OCI-M2 (cell line): ENCODE results near the gene TBC1D1.
"Not testable (repeated sequence)": the region's sequence is repeated elsewhere in the genome, so short reads cannot be mapped to it uniquely, and the experiment has no call there.

Experiments used
- DNase-seq: peaks from one replicate; lab custom pipeline; 2025; ENCODE audit not compliant: unreplicated experiment; lab: John Stamatoyannopoulos, UW

TBC1D1 gene

GRCh38 chr4:37960098-37960497 lies 69.2 kb downstream of the TBC1D1 start, which contains the start of gene PTTG2:
PTTG2 (plus strand) TSS chr4:37960398; CDS start chr4:37960435, 37 bp downstream.
- no peak for DNase-seq

DNA sequence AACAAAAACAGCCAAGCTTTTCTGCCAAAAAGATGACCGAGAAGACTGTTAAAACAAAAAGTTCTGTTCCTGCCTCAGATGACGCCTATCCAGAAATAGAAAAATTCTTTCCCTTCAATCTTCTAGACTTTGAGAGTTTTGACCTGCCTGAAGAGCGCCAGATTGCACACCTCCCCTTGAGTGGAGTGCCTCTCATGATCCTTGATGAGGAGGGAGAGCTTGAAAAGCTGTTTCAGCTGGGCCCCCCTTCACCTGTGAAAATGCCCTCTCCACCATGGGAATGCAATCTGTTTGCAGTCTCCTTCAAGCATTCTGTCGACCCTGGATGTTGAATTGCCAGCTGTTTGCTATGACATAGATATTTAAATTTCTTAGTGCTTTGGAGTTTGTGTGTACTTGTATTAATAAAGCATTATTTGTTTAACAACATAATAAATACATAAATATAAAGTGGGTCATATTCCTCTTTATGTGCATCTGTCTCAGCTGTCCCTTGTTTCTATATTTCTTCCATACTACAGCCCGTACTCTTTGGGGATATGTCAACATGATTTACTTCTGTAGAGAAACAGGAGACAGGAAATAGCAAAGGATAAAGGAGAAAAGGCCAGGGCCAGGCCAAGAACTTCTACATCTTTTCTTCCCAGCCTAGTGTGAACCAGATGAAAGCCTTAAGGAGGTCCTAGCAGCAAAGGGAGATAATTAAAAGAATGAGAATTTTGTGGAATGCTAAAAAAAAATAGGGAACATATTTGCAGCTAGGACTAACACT lies 70.0 kb downstream of the TBC1D1 start:
- DNase-seq, result no peak

- DNase-seq, result no peak
Observed at GRCh38 chr4:37964734-37965457, 74.0 kb downstream of the TBC1D1 start.

DNA sequence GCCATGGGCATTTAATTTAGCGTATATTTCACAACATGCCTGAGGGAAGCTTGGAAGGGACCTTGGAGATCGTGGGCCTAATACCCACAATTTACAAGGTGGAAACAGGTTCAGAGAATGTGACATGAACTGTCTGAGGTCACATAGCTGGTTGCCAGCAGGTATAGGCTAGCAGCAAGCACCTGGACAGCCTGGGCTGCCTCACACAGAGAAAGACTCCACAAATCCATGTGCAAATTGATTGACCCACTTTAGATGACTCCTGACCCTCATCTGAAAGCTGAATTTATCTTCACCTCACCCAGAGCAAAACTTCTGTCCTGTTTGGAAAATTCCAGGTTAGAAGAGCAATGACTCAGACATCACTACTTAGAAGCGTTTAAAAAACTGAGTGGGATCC lies 75.2 kb downstream of the TBC1D1 start:
- no peak for DNase-seq

GRCh38 chr4:37967736-37968135 lies 76.9 kb downstream of the TBC1D1 start:
- DNase-seq, result no peak

GRCh38 chr4:37968747-37969146 lies 77.9 kb downstream of the TBC1D1 start:
- no peak for DNase-seq

GRCh38 chr4:37970702-37971101 lies 79.8 kb downstream of the TBC1D1 start:
- no peak for DNase-seq

- DNase-seq, result no peak
Observed at GRCh38 chr4:37971202-37971601, 80.3 kb downstream of the TBC1D1 start.

DNA sequence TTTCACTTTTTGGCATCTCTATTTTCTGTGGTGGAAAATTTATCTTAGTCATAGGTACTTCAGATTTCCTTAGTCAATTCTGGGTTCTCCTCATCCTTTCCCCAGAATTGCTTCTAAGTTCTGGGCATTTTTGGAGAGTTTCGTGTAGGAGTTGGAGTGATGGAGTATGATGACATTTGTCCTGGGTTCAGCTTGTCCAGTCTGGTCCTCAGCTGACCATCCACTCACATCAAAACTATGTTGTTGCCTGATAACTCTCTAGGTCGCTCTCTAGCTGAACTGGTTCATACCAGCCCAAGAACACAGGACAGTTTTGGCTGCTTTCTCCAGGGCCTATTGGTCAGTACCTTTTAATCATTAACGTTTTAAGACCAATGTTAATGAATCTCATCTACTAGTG lies 82.6 kb downstream of the TBC1D1 start:
- DNase-seq, result no peak

- not testable (repeated sequence) for DNase-seq
Observed at GRCh38 chr4:37975321-37975822, 84.5 kb downstream of the TBC1D1 start.

GRCh38 chr4:37976507-37976906 lies 85.6 kb downstream of the TBC1D1 start:
- DNase-seq, result peak; percentile 14

DNA sequence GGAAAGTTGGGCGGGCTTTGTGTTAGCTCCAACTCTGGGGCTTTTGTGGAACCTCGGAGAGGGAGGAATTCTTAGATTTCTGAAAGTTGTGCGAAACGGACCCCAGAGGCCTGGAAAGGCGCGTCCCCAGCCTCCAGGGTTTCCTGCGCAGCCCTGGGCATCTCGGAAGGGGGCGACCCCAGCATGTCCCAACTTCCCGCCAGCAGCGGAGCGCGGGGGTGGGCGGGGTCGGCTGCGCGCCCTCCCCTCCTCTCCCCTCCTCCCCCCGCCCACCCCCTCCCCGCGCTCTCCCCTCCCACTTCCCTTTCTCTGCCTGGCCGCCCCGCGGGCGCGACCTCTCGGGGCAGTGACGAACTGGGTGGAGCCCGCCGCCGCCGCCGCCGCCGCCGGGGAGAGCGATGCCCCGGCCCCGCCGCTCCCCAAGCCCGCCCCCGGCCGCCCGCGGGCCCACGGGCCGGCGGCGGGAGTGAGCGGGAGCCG lies 86.1 kb downstream of the TBC1D1 start:
- DNase-seq, result no peak

- DNase-seq, result no peak
Observed at GRCh38 chr4:37977471-37978247, 86.8 kb downstream of the TBC1D1 start.

- DNase-seq, result no peak
Observed at GRCh38 chr4:37978248-37978924, 87.5 kb downstream of the TBC1D1 start.

- DNase-seq, result no peak
Observed at GRCh38 chr4:37980246-37980645, 89.4 kb downstream of the TBC1D1 start.

GRCh38 chr4:37981425-37981824 lies 90.5 kb downstream of the TBC1D1 start:
- DNase-seq, result no peak

DNA sequence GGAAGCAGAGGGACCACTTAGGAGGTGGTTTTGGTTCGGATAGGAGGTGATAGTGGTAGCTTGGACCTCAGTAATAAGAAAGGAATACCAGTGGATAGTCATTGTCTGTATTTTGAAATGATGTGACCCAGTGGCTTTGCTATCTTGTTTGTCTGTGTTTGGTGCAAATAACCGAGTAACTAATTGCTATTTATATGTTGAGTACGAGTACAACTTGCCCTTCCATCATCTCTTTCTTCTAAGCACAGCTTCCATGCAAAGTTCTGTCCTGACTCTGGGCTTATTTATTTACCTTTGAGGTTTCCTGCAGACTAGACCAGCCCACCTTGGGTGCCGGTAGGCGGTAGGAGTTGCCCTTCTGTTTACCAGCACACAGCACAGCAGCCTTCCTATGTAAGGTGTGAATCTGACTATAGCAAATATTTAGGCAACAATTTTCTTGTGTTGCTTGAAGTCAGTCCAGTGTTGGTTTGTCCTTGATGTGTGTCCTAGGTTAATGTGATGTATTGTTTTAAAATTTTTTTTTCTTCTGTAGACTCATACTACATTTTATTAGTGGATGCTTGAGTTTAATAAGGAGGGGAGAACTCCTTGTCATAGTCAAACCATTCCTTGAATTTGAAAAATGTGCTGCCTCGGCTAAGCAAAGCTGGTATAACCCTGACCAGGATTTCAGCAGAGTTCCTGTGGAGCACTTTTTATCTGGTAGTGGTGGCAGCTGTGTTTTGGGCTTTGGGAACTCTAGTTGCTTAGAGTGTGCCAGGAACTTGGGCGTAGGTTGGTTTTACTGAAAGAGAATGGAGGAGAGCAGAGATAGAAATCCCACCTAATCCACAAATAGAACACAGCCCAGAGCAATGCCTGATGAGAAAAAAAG lies 91.2 kb downstream of the TBC1D1 start:
- DNase-seq, result no peak

- no peak for DNase-seq
Observed at GRCh38 chr4:37982736-37983135, 91.9 kb downstream of the TBC1D1 start.

GRCh38 chr4:37983951-37984350 lies 93.1 kb downstream of the TBC1D1 start:
- DNase-seq, result no peak
